ENCODE measurements around the gene HIGD1B.

HIGD1B gene

GRCh38 chr17:44827863-44828262, 19.8 kb upstream of the HIGD1B start:
- Histone ChIP-seq H3K27ac (replicated peaks) (no peak overlapping the region), H3K27me3 (ENCODE audit: insufficient read depth, poor library complexity, severe bottlenecking) (peaks cover 49% of the 10 kb centered on the region), H3K4me3 (replicated peaks; ENCODE audit: insufficient read depth, low read length) (no peak overlapping the region)
- DNase-seq (ENCODE audit: low read depth in 1 of 2, low spot score in 1 of 2) = no peak
- TF ChIP-seq SPI1 (IDR thresholded peaks at IDR 0.05; ENCODE audit: borderline replicate concordance, low read depth) (no peak), REST (IDR thresholded peaks at IDR 0.05; ENCODE audit: insufficient replicate concordance, low read depth) (no peak), CTCF (IDR thresholded peaks at IDR 0.05; ENCODE audit: insufficient read depth, low read length) (no peak), GABPA (IDR thresholded peaks at IDR 0.05; ENCODE audit: low read depth) (no peak), POLR2AphosphoS5 (IDR thresholded peaks at IDR 0.05; ENCODE audit: low read depth) (no peak)

GRCh38 chr17:44828919-44829522, 18.7 kb upstream of the HIGD1B start:
- H3K27ac ChIP-seq (replicated peaks) = no peak overlapping the region
- peaks cover 49% of the 10 kb centered on the region for H3K27me3 ChIP-seq (ENCODE audit: insufficient read depth, poor library complexity, severe bottlenecking)
- H3K4me3 ChIP-seq (replicated peaks; ENCODE audit: insufficient read depth, low read length) = no peak overlapping the region; the same call in 1 of the 2 replicates
- no peak for TF ChIP-seq SPI1 (IDR thresholded peaks at IDR 0.05; ENCODE audit: borderline replicate concordance, low read depth)
- no peak for TF ChIP-seq POLR2AphosphoS5 (IDR thresholded peaks at IDR 0.05; ENCODE audit: low read depth)
- TF ChIP-seq CTCF (IDR thresholded peaks at IDR 0.05; ENCODE audit: insufficient read depth, low read length) = no peak
- TF ChIP-seq GABPA (IDR thresholded peaks at IDR 0.05; ENCODE audit: low read depth) = no peak
- no peak for TF ChIP-seq REST (IDR thresholded peaks at IDR 0.05; ENCODE audit: insufficient replicate concordance, low read depth)
- DNase-seq (ENCODE audit: low read depth in 1 of 2, low spot score in 1 of 2) = no peak

DNA sequence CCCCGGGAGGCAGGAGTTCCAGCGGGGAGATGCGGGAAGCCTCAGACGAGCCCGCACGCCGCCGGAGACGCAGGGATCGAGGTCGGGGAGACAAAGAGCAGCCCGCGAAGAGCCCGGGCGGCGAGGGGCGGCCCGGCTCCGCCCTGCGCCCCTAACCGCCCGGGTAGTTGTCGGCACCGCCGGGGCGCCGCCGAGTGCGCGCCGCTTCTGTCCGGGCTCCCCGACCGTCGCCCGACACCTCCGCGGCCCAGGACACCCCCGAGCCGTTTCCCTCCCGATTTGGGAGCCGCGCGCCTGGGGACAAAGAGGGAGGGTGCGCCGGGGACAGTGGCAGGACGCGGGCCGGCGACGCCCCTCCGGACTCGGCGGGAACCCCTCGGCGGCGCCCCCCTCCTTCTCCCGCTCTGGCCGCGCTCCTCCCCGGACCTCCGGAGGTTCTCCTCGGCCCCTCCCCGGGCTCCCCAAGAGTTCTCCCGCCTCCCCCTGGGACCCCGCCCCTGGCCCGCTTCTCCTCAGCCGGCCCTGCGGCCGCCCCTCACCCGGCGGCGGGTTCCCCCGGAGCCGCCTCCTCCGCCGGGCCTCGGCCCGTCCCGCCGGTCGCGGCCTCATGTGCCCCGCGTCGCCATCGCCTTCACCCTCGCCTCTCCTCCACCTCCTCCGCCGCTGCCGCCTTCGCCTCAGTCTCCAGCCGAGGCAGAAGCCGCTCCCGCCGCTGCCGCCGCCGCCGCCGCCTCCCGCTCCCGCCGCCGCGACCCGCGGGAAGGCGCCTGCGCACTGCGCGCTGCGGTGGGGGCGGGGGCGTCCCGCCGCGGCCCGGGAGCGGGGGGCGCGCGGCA, 17.9 kb upstream of the HIGD1B start, which contains the start of gene GJC1:
TSS of gene GJC1 (minus strand) at position 765 of the 836 bp plus-strand sequence. CDS start 24,470 bp downstream, outside the sequence.
- DNase-seq (ENCODE audit: low read depth in 1 of 2, low spot score in 1 of 2) = no peak
- H3K4me3 ChIP-seq (replicated peaks; ENCODE audit: insufficient read depth, low read length) = peak within 1 kb of the TSS; percentile 40
- H3K27me3 ChIP-seq (ENCODE audit: insufficient read depth, poor library complexity, severe bottlenecking) = peaks cover 49% of the 10 kb centered on the region
- H3K27ac ChIP-seq (replicated peaks) = no peak within 1 kb of the TSS
- TF ChIP-seq POLR2AphosphoS5 (IDR thresholded peaks at IDR 0.05; ENCODE audit: low read depth) (no peak), CTCF (IDR thresholded peaks at IDR 0.05; ENCODE audit: insufficient read depth, low read length) (no peak), SPI1 (IDR thresholded peaks at IDR 0.05; ENCODE audit: borderline replicate concordance, low read depth) (no peak), REST (IDR thresholded peaks at IDR 0.05; ENCODE audit: insufficient replicate concordance, low read depth) (no peak)
